ENCODE data around the gene TBXAS1.

DNA sequence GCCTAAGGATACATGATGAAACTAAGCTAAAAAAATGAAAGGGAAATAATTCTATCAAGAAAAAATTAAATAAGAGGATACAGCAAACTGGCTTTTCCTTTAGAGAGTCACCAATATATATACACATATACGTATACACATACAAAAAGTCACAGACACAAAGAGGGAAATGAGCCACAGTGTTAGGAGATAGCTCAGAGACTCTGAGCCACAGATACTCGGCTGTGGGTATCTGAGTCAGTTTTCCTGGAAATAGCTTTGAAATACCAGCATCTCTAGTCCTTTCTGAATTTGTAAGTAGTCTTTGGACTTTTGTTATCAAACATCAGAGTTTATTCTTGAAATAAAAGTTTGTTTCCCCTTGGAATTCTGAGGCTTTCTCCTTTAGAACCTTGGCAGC, 111.8 kb downstream of the TBXAS1 start:
- TF ChIP-seq SIN3A (conservative IDR thresholded peaks at IDR 0.05 in 1 of 2, IDR thresholded peaks at IDR 0.05 in 1 of 2; ENCODE audit: low read depth in 1 of 2, low read length in 2 of 2) (no peak), POLR2A (IDR thresholded peaks at IDR 0.05; ENCODE audit: control extremely low read depth in 1 of 2, low read depth in 2 of 2, low read length in 2 of 2) (no peak), JUND (IDR thresholded peaks at IDR 0.05; ENCODE audit: low read length) (no peak), MAFK (IDR thresholded peaks at IDR 0.05; ENCODE audit: low read depth, low read length) (no peak), RNF2 (IDR thresholded peaks at IDR 0.05; ENCODE audit: borderline replicate concordance, low read depth, low read length, missing control alignments, poor library complexity, severe bottlenecking) (no peak), PHF8 (conservative IDR thresholded peaks at IDR 0.05; ENCODE audit: low read depth, low read length) (no peak), ZNF274 (IDR thresholded peaks at IDR 0.05; ENCODE audit: borderline replicate concordance, extremely low read depth, low read length) (no peak)

All from H1 (cell line).